Measurements from ENCODE around the gene CEBPG. TPM values are rescaled to one million over a fixed set of nuclear protein-coding genes. Genes with fewer than 3 reads are reported as not detected.

The CEBPG gene
- total RNA-seq, 1 donor from 2014 or later, result 30.4 TPM

DNA sequence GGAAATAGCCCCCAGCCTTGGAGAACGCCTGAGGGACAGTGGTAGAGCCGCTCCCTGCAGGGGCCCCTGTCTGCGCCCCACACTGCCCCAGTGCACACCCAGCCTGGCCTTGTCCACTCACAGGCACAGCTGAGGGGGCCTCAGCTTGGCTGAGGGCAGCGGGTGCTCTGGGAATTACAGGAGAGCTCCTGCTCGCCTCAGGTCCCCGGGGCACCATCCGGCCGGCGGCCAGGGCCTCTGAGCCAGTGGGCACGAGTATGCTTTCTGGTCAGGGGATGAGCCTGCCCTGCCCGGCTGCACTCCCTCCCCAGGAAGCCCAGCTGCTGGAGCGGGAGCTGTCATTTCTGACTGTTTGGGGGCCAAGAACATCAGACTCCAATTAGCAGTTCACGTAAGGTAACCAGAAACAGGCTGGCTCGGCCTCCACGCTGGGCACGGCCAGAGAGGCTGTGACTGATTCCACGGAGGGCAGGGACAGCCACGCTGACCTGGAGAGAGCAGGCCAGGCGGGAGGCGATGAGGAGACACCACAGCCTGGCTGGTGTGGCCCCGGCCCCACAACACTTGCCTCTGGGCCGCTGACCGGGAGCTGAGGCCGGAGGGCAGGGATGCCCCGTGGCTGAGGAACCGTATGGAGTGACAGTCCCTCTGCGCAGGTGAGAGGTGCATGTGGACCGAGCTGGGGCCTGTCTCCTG, 15.4 kb downstream of the CEBPG start:
- Mint-ChIP-seq H3K27me3 (ENCODE audit: insufficient read depth) (no peaks in the 10 kb centered on the region), H3K36me3 (ENCODE audit: low read depth) (peaks cover 3% of the 10 kb centered on the region), H3K9me3 (no peaks in the 10 kb centered on the region), H3K4me3 (no peak overlapping the region), H3K4me1 (ENCODE audit: low read depth) (peaks cover 4% of the 10 kb centered on the region), H3K27ac (no peak overlapping the region)
- intact Hi-C loops (cut with micrococcal nuclease), result no loop called here
- no peak for DNase-seq (ENCODE audit: low spot score)

DNA sequence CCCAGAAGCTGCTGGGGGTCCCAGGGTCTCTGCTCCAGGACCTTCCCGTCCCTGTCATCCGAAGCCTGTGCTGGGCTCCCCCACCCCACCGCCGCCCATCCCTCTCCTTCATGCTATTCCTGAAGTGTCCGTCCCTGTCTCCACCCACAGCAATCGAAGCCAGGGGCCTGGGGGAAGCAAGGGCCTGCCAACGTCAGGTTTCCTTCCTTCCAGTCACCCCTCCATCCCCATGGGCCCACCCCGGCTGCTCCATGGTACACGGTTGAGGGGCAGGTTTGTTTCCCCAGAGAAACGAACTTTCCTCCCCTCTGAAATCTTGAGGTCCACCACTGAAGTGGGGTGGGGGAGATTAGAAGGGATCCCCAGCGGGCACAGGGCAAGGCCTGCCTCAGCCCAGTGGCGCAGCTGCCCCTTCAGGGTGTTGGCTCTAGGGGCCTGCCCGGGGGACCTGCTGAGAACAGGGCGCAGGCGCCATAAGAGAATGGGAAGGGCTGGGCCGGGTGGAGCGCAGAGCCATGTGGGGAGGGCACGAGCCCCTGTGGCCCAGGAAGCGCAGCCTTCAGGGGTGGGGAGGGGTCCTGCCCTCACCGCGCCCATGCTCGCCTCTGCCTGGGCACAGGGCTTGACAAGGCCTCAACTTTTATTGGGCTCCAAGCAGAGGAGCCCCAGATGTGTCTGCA, 16.1 kb downstream of the CEBPG start:
- Mint-ChIP-seq H3K27me3 (ENCODE audit: insufficient read depth) (no peaks in the 10 kb centered on the region), H3K4me1 (ENCODE audit: low read depth) (no peaks in the 10 kb centered on the region), H3K9me3 (no peaks in the 10 kb centered on the region), H3K4me3 (no peak overlapping the region), H3K36me3 (ENCODE audit: low read depth) (no peaks in the 10 kb centered on the region), H3K27ac (no peak overlapping the region)
- intact Hi-C loops (cut with micrococcal nuclease), result no loop called here
- DNase-seq (ENCODE audit: low spot score), result no peak

DNA sequence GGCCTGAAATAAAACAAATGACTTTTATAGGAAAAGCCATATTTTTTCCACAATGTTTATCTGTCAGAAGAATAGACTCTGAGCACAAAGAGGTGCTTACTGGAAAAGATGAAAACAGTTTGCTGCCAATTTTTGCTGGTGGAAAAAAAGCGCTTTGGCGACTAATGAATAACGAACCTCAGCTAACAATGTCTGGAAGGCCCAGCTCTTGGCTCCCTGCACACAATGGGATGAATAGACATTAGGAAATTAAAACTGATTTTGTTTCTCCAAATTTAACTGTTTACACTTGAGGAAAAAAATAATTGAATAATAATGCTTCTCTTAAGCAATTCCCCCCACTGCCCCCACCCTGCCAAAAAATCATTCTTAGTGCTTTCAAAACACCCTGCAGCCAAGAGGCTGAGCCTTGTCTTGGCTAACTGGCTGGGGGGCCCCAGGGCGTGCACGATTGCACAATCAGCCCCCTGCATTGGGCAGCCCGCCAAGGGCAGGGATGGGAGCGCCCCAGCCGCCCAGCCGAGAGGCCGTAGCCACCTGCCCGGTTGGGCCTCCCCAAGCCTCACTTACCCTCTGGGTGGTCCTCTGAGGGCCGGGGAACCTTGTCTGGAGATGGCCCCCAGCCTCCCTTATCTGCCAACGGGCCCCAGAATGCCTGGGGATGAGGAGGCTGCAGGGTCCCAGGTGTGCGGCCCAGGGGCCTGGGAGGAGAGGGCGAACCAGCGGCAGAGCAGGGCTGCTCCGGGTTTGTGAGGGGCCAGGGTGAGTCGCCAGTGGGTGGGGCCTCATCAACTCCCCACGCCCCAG, 16.8 kb downstream of the CEBPG start:
- H3K27ac Mint-ChIP-seq, result no peak overlapping the region
- H3K4me1 Mint-ChIP-seq (ENCODE audit: low read depth), result no peaks in the 10 kb centered on the region
- no peaks in the 10 kb centered on the region for H3K9me3 Mint-ChIP-seq
- no peaks in the 10 kb centered on the region for H3K36me3 Mint-ChIP-seq (ENCODE audit: low read depth)
- H3K4me3 Mint-ChIP-seq, result no peak overlapping the region
- DNase-seq (ENCODE audit: low spot score), result no peak
- H3K27me3 Mint-ChIP-seq (ENCODE audit: insufficient read depth), result no peaks in the 10 kb centered on the region
- intact Hi-C loops (cut with micrococcal nuclease), result no loop called here

DNA sequence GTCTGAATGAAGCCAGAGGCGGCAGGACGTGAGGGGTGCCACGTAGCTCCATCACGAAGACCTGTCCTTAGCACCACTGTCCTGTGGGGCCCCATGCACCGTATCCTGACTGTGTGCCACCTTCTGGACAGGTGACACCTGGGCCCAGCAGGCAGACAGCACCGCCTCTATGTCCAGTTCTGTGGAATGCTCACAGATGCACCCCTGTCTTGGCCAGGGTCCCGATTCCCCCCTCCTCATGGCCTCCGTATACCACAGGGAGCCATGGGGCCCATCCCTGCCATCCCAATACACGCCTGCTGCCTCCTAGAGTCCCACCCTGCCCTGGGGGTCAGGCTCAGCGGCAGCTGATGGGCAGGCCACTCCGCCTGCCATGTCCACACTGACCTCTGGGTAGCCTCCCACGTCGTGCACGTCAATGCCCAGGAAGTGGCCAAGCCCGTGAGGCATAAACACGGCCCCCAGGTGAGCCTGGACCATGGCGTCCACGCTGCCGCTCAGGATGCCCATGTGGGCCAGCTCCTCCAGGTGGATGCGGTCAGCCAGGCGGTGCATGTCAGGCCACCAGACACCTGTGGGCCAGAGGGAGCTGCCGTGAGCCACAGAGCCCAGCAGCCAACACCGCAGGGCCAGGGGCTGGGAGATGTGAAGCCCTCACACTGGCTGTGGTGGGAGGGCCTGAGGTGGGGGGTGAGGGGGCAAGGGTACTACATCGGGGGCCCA, 17.6 kb downstream of the CEBPG start:
- DNase-seq (ENCODE audit: low spot score), result no peak
- Mint-ChIP-seq H3K27me3 (ENCODE audit: insufficient read depth) (no peaks in the 10 kb centered on the region), H3K4me3 (no peak overlapping the region), H3K9me3 (no peaks in the 10 kb centered on the region), H3K36me3 (ENCODE audit: low read depth) (no peaks in the 10 kb centered on the region), H3K27ac (no peak overlapping the region), H3K4me1 (ENCODE audit: low read depth) (no peaks in the 10 kb centered on the region)
- intact Hi-C loops (cut with micrococcal nuclease), result no loop called here

DNA sequence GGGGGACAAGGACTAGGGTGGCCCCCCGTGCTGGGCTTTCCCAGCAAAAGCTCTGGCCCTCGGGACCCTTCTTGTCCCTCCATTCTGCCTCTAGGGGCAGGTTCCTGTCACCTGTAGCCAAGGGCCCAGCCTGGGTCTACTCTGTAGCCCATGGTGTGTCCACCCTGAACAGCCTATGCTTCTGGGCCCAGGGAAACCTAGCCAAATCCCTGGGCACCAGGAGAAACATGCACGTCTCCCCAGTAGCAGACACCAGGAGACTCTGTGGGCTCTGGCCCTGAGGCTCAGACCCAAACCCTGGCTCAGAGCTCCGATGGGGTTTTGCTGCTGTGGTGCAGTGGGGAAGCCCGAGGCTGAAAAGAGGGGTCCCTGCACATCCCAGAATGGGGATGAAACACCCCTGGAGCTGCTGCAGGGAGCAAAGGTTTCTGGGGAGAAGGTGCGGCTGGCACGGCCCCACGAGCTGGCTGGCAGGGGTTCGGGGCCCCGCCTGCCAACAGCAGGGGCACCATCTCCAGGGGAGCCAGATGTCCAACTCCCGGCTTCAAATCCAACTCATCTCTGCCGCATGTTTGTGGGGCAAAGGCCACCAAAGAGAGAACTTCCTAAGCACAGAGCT, 18.2 kb downstream of the CEBPG start:
- Mint-ChIP-seq H3K4me3 (no peak overlapping the region), H3K27ac (no peak overlapping the region), H3K9me3 (no peaks in the 10 kb centered on the region), H3K27me3 (ENCODE audit: insufficient read depth) (no peaks in the 10 kb centered on the region), H3K4me1 (ENCODE audit: low read depth) (no peaks in the 10 kb centered on the region), H3K36me3 (ENCODE audit: low read depth) (no peaks in the 10 kb centered on the region)
- no peak for DNase-seq (ENCODE audit: low spot score)
- intact Hi-C loops (cut with micrococcal nuclease), result no loop called here

DNA sequence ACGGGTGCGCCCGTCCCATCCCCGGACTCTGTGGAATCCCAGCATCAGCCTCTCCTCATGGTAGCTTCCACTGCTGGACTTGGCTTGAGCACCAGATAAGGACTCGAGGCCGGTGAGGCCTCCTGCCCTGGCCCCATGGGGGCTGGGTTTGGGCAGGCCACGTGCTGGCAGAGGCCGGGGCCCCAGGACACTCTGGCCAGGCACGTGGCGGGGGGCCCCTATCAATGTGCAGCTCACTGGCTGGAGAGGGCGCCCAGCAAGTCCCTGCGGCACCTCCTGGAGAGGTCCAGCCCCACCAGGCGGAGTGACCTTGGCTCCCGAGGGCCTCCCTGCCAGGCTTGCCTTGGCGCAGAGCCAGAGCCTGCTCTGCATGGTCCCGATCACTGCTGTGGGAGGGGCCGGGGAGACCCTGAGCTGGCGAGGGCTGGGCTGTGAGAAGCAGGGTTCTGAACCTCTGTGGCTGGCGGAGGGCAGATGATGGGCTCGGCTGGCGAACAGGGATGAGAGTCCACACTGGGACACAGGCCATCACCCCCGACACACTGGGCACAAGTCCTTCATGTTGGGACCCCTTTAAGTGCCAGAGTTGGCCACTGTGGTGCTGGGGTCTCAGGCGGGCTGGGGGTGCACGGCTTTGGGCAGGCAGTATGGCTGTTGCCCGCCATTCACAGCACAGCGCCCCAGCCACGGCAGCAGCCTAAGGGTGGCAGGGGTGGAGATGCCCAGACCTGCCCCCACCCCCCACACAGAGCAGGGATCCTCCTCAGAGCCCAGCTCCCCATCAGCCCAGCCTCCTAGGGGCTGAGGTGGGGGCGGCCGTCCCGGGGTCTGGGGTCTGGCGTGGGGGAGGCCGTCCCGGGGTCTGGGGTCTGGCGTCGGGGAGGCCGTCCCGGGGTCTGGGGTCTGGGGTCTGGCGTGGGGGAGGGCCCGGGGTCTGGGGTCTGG, 19.1 kb downstream of the CEBPG start:
- H3K9me3 Mint-ChIP-seq, result no peaks in the 10 kb centered on the region
- H3K27ac Mint-ChIP-seq, result no peak overlapping the region
- H3K4me3 Mint-ChIP-seq, result no peak overlapping the region
- intact Hi-C loops (cut with micrococcal nuclease), result no loop called here
- no peaks in the 10 kb centered on the region for H3K27me3 Mint-ChIP-seq (ENCODE audit: insufficient read depth)
- no peaks in the 10 kb centered on the region for H3K4me1 Mint-ChIP-seq (ENCODE audit: low read depth)
- DNase-seq (ENCODE audit: low spot score), result no peak
- no peaks in the 10 kb centered on the region for H3K36me3 Mint-ChIP-seq (ENCODE audit: low read depth)

DNA sequence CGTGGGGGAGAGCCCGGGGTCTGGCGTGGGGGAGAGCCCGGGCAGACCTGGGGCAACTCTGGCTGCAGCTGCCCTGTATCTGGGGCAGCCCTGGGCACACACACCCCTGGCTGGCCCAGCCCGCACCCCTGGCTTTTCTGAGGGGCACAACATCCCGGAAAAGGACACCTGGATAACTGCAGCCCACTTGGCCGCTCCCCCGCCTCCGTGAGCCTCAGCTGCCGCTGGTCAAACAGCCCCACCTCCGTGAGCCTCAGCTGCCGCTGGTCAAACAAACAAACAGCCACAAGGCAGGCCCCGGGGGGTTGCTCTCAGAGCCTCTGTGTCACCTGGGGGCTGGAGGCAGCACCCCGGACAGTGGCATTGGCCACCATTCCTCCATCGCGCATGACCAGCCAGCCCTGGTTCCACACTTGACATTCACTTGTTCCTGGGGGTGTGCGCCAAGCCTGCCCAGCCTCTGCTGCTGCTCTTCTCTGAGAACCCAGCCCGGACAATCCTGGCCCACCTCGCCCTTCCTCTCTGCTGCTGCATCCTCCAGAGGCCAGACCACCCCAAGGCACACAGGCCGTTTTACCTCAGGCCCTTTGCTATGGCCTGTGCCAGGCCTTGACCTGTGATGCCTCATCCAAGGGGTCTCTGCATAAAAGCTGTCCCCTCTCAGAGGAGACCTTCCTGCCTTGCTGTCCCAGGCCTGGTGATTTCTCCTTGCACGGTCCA, 19.9 kb downstream of the CEBPG start:
- DNase-seq (ENCODE audit: low spot score), result no peak
- Mint-ChIP-seq H3K27ac (no peak overlapping the region), H3K4me3 (no peak overlapping the region), H3K27me3 (ENCODE audit: insufficient read depth) (no peaks in the 10 kb centered on the region), H3K36me3 (ENCODE audit: low read depth) (no peaks in the 10 kb centered on the region), H3K9me3 (no peaks in the 10 kb centered on the region), H3K4me1 (ENCODE audit: low read depth) (no peaks in the 10 kb centered on the region)
- intact Hi-C loops (cut with micrococcal nuclease), result no loop called here

DNA sequence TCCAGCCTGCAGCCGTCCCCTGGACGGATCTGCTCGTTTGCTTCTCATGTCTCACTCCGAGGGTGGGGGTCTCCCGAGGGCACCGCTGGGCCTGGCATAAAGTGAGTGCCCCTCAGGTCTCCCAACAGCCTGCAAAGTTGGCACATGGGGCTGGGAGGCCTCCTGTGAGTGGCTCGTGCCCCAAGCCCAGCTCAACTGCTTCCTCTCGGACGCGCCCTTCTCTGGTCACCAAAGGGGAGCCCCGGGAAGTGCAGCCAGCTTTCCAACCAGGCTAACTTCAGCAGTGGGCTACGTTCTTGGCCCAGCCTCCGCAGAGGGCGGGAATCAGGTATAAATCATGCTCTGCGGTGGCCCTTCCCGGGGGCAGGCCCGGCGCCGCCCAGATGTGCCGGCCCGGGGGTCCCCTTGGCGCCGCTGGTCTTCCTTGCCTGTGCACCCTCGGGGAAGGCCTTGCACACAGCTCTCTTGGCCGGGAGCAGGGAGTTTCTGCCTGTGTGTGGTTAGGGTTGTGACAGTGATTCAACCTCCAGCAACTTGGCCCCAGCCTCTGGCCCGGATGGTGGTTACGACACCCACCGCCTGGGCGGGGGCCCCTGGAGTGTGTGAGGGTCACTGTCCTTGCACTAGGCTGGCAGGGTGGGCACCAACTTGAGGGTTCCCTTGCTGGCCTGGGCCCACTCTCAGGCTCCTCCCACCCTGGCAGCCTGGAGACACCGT, 20.7 kb downstream of the CEBPG start:
- H3K4me3 Mint-ChIP-seq, result no peak overlapping the region
- H3K9me3 Mint-ChIP-seq, result no peaks in the 10 kb centered on the region
- no peak for DNase-seq (ENCODE audit: low spot score)
- H3K36me3 Mint-ChIP-seq (ENCODE audit: low read depth), result no peaks in the 10 kb centered on the region
- no peak overlapping the region for H3K27ac Mint-ChIP-seq
- H3K4me1 Mint-ChIP-seq (ENCODE audit: low read depth), result no peaks in the 10 kb centered on the region
- no peaks in the 10 kb centered on the region for H3K27me3 Mint-ChIP-seq (ENCODE audit: insufficient read depth)
- intact Hi-C loops (cut with micrococcal nuclease), result no loop called here

DNA sequence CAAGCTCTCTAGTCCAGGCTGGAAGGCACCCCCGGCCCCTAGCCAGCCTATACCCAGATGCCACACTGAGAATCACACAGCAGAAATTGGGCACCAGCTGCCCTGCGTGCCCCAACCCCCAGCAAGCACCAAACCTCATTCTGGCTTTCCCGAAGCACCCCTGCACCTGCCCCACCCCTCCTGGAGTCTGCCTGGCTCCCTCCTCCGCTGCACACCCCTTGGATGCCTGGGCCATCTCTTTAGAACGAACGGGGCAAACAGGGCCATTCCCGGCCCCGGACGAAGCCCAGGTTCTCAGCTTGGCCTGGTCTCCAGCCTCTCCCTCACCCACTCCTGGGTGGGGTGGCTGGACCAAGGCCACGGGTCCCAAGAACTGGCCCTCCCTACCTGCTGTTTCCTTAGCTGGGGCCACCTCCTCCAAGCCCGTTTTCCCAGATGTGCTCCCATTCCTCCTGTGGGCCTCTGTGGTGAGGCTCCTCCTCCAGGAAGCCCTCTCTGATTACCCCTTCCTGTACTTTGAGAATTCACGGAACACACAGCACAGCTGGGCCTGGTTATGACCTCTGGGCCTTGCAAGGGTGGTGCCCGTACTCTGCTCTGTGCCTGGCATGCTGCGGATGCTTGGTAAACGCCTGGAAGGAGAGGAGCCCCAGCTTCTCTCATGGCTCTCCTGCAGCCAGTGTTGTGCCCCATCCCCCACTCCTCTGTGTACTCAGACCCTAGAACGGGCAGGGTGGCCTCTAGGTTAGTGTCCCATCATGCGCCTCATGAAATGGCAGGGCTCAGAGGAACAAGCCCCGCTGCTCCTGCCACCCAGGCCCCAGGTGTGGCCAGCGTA, 21.4 kb downstream of the CEBPG start:
- H3K4me1 Mint-ChIP-seq (ENCODE audit: low read depth), result no peaks in the 10 kb centered on the region
- no peaks in the 10 kb centered on the region for H3K9me3 Mint-ChIP-seq
- intact Hi-C loops (cut with micrococcal nuclease), result no loop called here
- H3K36me3 Mint-ChIP-seq (ENCODE audit: low read depth), result no peaks in the 10 kb centered on the region
- H3K27me3 Mint-ChIP-seq (ENCODE audit: insufficient read depth), result no peaks in the 10 kb centered on the region
- DNase-seq (ENCODE audit: low spot score), result no peak
- H3K27ac Mint-ChIP-seq, result no peak overlapping the region
- H3K4me3 Mint-ChIP-seq, result no peak overlapping the region
